ENCODE measurements around the gene SLC9A9. TPM values are rescaled to one million over a fixed set of nuclear protein-coding genes. Genes with fewer than 3 reads are reported as not detected.

SLC9A9 gene
- total and polyA plus RNA-seq, 9 of the 15 experiments (the other 6 are each of a cell fraction or from before 2014, with no cell fraction given) = 0.03 to 0.13 TPM; not detected in 7

DNA sequence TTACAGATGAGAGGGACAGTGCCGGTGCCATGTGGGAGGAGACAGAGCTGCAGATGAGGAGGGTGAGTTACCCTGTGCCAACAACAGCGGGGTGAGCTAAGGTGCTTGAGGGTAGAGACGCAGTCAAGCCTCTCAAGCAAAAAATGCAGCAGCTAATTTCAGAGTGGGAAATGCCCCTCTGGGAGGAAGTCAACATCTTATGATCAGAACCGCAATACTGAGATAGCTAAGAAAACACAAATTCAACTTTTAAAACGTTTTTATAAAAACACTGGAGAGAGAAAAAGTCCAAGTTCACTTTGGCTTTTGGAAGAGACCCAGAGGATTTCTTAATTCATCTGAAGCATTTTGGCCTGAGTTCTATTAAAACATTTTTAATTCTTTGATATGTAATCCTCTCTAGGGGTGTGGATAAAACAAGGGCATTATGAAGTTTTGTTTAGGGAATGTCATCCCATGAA is 319.2 kb downstream of the SLC9A9 start:
- H3K27me3 ChIP-seq (ENCODE audit: control insufficient read depth in 2 of 2, insufficient read depth in 2 of 2, low read length in 2 of 2) = no peaks in the 10 kb centered on the region; a peak in 1 of 5 replicates
- H3K9me1 ChIP-seq (ENCODE audit: control insufficient read depth, insufficient read depth, low read length) = no peaks in the 10 kb centered on the region
- H3K79me2 ChIP-seq (ENCODE audit: control insufficient read depth, insufficient read depth, low read length) = no peaks in the 10 kb centered on the region
- H3K9me3 ChIP-seq (replicated peaks; ENCODE audit: control insufficient read depth, insufficient read depth, low read depth, low read length) = no peaks in the 10 kb centered on the region
- H3K4me3 ChIP-seq = no peak overlapping the region
- no peak overlapping the region for H2AFZ ChIP-seq (ENCODE audit: low read depth, low read length)
- WGBS (ENCODE audit: insufficient coverage, low coverage, missing lambda C conversion rate) = 11% methylated on average over 5 of the region's 5 CpGs
- TF ChIP-seq GTF2A2 (tag; IDR thresholded peaks at IDR 0.05) (no peak), FIP1L1 (IDR thresholded peaks at IDR 0.05; ENCODE audit: low read depth, low read length, poor library complexity, severe bottlenecking) (no peak), POLR2G (IDR thresholded peaks at IDR 0.05; ENCODE audit: low read depth, low read length) (no peak), HNRNPUL1 (IDR thresholded peaks at IDR 0.05; ENCODE audit: low read length) (no peak), CHCHD3 (CRISPR knock-in tag; IDR thresholded peaks at IDR 0.05) (no peak), ILF3 (IDR thresholded peaks at IDR 0.05; ENCODE audit: borderline replicate concordance) (no peak), ZFP30 (CRISPR knock-in tag; IDR thresholded peaks at IDR 0.05; ENCODE audit: borderline replicate concordance) (no peak), SAP30 (IDR thresholded peaks at IDR 0.05; ENCODE audit: borderline replicate concordance, insufficient read depth, low read depth, low read length, poor library complexity, severe bottlenecking) (no peak), ERF (CRISPR knock-in tag; IDR thresholded peaks at IDR 0.05) (no peak)
- TF ChIP-seq, protein P1, sequence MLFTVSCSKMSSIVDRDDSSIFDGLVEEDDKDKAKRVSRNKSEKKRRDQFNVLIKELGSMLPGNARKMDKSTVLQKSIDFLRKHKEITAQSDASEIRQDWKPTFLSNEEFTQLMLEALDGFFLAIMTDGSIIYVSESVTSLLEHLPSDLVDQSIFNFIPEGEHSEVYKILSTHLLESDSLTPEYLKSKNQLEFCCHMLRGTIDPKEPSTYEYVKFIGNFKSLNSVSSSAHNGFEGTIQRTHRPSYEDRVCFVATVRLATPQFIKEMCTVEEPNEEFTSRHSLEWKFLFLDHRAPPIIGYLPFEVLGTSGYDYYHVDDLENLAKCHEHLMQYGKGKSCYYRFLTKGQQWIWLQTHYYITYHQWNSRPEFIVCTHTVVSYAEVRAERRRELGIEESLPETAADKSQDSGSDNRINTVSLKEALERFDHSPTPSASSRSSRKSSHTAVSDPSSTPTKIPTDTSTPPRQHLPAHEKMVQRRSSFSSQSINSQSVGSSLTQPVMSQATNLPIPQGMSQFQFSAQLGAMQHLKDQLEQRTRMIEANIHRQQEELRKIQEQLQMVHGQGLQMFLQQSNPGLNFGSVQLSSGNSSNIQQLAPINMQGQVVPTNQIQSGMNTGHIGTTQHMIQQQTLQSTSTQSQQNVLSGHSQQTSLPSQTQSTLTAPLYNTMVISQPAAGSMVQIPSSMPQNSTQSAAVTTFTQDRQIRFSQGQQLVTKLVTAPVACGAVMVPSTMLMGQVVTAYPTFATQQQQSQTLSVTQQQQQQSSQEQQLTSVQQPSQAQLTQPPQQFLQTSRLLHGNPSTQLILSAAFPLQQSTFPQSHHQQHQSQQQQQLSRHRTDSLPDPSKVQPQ (CRISPR knock-in tag; IDR thresholded peaks at IDR 0.05; ENCODE audit: borderline replicate concordance) = no peak
- TF ChIP-seq, protein P2, sequence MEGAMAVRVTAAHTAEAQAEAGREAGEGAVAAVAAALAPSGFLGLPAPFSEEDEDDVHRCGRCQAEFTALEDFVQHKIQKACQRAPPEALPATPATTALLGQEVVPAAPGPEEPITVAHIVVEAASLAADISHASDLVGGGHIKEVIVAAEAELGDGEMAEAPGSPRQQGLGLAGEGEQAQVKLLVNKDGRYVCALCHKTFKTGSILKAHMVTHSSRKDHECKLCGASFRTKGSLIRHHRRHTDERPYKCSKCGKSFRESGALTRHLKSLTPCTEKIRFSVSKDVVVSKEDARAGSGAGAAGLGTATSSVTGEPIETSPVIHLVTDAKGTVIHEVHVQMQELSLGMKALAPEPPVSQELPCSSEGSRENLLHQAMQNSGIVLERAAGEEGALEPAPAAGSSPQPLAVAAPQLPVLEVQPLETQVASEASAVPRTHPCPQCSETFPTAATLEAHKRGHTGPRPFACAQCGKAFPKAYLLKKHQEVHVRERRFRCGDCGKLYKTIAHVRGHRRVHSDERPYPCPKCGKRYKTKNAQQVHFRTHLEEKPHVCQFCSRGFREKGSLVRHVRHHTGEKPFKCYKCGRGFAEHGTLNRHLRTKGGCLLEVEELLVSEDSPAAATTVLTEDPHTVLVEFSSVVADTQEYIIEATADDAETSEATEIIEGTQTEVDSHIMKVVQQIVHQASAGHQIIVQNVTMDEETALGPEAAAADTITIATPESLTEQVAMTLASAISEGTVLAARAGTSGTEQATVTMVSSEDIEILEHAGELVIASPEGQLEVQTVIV (CRISPR knock-in tag; IDR thresholded peaks at IDR 0.05; ENCODE audit: borderline replicate concordance) = no peak
- TF ChIP-seq, protein P3, sequence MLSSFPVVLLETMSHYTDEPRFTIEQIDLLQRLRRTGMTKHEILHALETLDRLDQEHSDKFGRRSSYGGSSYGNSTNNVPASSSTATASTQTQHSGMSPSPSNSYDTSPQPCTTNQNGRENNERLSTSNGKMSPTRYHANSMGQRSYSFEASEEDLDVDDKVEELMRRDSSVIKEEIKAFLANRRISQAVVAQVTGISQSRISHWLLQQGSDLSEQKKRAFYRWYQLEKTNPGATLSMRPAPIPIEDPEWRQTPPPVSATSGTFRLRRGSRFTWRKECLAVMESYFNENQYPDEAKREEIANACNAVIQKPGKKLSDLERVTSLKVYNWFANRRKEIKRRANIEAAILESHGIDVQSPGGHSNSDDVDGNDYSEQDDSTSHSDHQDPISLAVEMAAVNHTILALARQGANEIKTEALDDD (IDR thresholded peaks at IDR 0.05) = no peak
- no peak overlapping the region for H3K27ac ChIP-seq (ENCODE audit: extremely low read depth, low read depth, low read length)
- BruUV-seq (replicated peaks) = no TSS peak
- intact Hi-C loops (cut with micrococcal nuclease) = no loop called here
- DNase-seq (ENCODE audit: extremely low read depth in 1 of 4, low spot score in 3 of 4) (no peak), FAIRE-seq (no peak), ATAC-seq (no peak)
- H3K36me3 ChIP-seq (ENCODE audit: control insufficient read depth, insufficient read depth, low read length) = no peaks in the 10 kb centered on the region
- ChIA-PET POLR2A (no interaction called here), CTCF (ENCODE audit: low intra/inter-chr PET ratio) (no interaction called here)
- no peak overlapping the region for H3K4me2 ChIP-seq (ENCODE audit: insufficient read depth, low read length)
- H4K20me1 ChIP-seq (replicated peaks; ENCODE audit: control insufficient read depth, insufficient read depth, low read length) = no peaks in the 10 kb centered on the region
- in situ Hi-C loops (cut with MboI) = no loop called here
- no peaks in the 10 kb centered on the region for H3K4me1 ChIP-seq (replicated peaks in 1 of 2; ENCODE audit: control insufficient read depth in 2 of 2, insufficient read depth in 2 of 2, low read length in 2 of 2)
- H3K9ac ChIP-seq (ENCODE audit: insufficient read depth in 1 of 2, low read depth in 2 of 2, low read length in 2 of 2) = no peak overlapping the region
